Transverse colon (tissue), 4 donors: ENCODE measurements around the gene WASF2. TPM values are rescaled to one million over a fixed set of nuclear protein-coding genes. Genes with fewer than 3 reads are reported as not detected.
A peak's percentile ranks its signal among the peaks of the same experiment; 100 is the strongest.

Source experiments
- DNase-seq: peaks from one replicate; pipeline ENCODE4 v3.0.0-alpha.2; 2019
- H3K27ac ChIP-seq, 4 donors: fragments of 200-600 bp; sonication (generic); 2 replicates each; pipeline ENCODE4 v1.5.1; 2016 to 2018; ENCODE audit warnings: inconsistent platforms in 4 of 4
- H3K27me3 ChIP-seq: fragments of 200-600 bp; sonication (generic); 2 replicates; pipeline ENCODE4 v1.5.1; 2017; ENCODE audit warnings: inconsistent platforms
- H3K36me3 ChIP-seq, 4 donors: fragments of 200-600 bp; sonication (generic); 2 replicates each; pipeline ENCODE4 v1.5.1; 2017 to 2019; ENCODE audit warnings: inconsistent platforms in 4 of 4
- H3K4me1 ChIP-seq, 4 donors: fragments of 200-600 bp; sonication (generic); 2 replicates each; pipeline ENCODE4 v1.5.1; 2017 to 2020; ENCODE audit warnings: inconsistent platforms in 4 of 4
- H3K4me3 ChIP-seq, 4 donors: fragments of 200-600 bp; sonication (generic); 1 replicate in 1 of 4; 2 replicates in 3 of 4; pipeline versions ENCODE4 v1.5.1 to v1.6.1; 2017 to 2019; ENCODE audit warnings: inconsistent platforms in 4 of 4
- H3K9me3 ChIP-seq, 2 donors: fragments of 200-600 bp; sonication (generic); 2 replicates each; pipeline ENCODE4 v1.5.1; 2017 to 2019; ENCODE audit warnings: inconsistent platforms in 2 of 2
- EP300 ChIP-seq: sonication (generic); formaldehyde crosslinking; IDR thresholded peaks from one replicate; pipeline ENCODE4 v1.6.1; 2017; ENCODE audit warnings: antibody characterized with exemption, low read depth
- POLR2A ChIP-seq: fragments of 450-650 bp; IDR thresholded peaks from one replicate; pipeline ENCODE4 v1.6.1; 2016; ENCODE audit warnings: antibody characterized with exemption, mild to moderate bottlenecking, moderate library complexity
- POLR2AphosphoS5 ChIP-seq, 3 donors: sonication (generic); formaldehyde crosslinking; IDR thresholded peaks; one replicate each; pipeline ENCODE4 v1.6.1; 2016; ENCODE audit warnings: antibody characterized with exemption in 3 of 3
- WGBS, 2 donors: methylation state at CpG; one replicate each; pipeline ENCODE4 v1.1.5; 2018; ENCODE audit warnings: low coverage in 1 of 2; 5-methylcytosine and 5-hydroxymethylcytosine counted together
- in situ Hi-C, 4 donors: fragments of 200-750 bp; cut with MboI; loops; one replicate each; pipeline versions ENCODE4 v1.15.0 to v1.15.1; 2017; ENCODE audit warnings: low sequenced_read_pairs in 3 of 4, low pct_ligation_motif_present in 1 of 4, low pct_unique_long_range_greater_than_20kb in 1 of 4
- intact Hi-C: fragments of 100-400 bp; cut with DNase I; formaldehyde crosslinking; loops from one replicate; pipeline ENCODE4 v1.15.1; 2023; ENCODE audit warnings: low total_unique reads
- total RNA-seq, 4 donors: library from RNA; depleted of rRNA; stranded (reverse); fragments of >200 nt; gene quantifications; one replicate each; pipeline ENCODE4 v1.1.0, GENCODE V29; 2016
- TF ChIP-seq, protein P1 (sequence below), 5 experiments: fragments of 200-600 bp in 3 of 5; fragments of 450-650 bp in 2 of 5; sonication (generic) in 3 of 5; IDR thresholded peaks; 1 replicate in 2 of 5; 2 replicates in 3 of 5; pipeline ENCODE4 v1.5.1; 2016 to 2017; ENCODE audit warnings: antibody characterized with exemption in 5 of 5, inconsistent platforms in 3 of 5, mild to moderate bottlenecking in 2 of 5, moderate library complexity in 1 of 5

WASF2 gene
- total RNA-seq, 4 donors from 2014 or later = 34.6 to 114 (median 60.9) TPM

DNA sequence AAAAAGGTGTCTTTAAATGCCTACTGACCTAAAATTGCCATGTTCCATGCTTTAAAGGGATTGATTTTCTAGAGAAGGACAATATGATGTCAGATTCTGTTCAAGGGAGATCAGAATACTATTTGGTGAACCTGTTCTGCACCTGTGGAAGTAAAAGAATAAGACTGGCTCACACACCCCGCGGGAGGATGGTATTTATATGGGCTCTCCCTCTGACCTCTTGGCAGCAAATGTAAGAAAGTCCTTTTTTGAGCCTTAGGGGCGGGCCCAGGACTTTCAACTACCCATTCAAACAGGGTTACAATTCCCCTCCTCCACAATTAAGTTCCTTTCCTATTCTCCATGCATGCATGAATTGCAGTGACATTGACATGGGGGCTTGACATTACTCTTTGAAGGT, 42.1 kb downstream of the WASF2 start:
- intact Hi-C loops = no loop called here
- peak overlapping the region in 1 of 4 donors; percentile 15 for H3K27ac ChIP-seq
- H3K9me3 ChIP-seq = no peaks in the 10 kb centered on the region
- no peak overlapping the region for H3K4me3 ChIP-seq
- 31 to 48% methylated on average over 2 to 3 of the region's 3 CpGs for WGBS, 2 donors
- H3K27me3 ChIP-seq = no peaks in the 10 kb centered on the region
- no peak for TF ChIP-seq EP300
- in situ Hi-C loops = no loop called here
- H3K4me1 ChIP-seq = peaks cover 0 to 41% (median 19%) of the 10 kb centered on the region in 4 donors
- peaks cover 0 to 4% (median 0%) of the 10 kb centered on the region in 4 donors for H3K36me3 ChIP-seq
- no peak for DNase-seq

DNA sequence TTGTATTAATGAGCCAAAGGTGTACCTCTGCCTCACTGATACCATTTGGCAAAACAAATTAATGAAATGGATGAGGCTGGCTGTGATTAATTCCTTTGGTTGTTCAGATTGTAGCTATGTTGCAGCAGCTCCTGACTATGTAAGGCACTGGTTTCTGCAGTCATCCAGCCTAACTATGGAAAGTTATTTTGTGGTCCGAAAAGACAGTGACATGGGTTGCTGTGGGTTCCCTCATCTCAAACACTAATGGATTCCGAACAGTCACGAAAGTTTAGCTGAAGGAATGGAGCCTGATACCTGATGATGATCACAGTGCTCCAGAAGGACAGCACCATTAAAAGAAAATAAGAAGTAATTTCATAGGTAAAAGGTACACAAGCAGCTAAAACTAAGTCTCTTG, 42.6 kb downstream of the WASF2 start:
- in situ Hi-C loops (no loop called here), intact Hi-C loops (no loop called here)
- Histone ChIP-seq H3K4me3 (no peak overlapping the region), H3K36me3 (peaks cover 0 to 4% (median 0%) of the 10 kb centered on the region in 4 donors), H3K4me1 (peaks cover 0 to 41% (median 19%) of the 10 kb centered on the region in 4 donors), H3K27ac (peak overlapping the region in 1 of 4 donors; percentile 15), H3K9me3 (no peaks in the 10 kb centered on the region), H3K27me3 (no peaks in the 10 kb centered on the region)
- WGBS, 2 donors = 89% methylated on average over 3 of the region's 3 CpGs; no CpG with 5 or more reads in 1 of the 2 donors
- TF ChIP-seq POLR2A = no peak
- no peak for TF ChIP-seq POLR2AphosphoS5 (IDR thresholded peaks at IDR 0.05)
- no peak for TF ChIP-seq EP300
- TF ChIP-seq, protein P1, sequence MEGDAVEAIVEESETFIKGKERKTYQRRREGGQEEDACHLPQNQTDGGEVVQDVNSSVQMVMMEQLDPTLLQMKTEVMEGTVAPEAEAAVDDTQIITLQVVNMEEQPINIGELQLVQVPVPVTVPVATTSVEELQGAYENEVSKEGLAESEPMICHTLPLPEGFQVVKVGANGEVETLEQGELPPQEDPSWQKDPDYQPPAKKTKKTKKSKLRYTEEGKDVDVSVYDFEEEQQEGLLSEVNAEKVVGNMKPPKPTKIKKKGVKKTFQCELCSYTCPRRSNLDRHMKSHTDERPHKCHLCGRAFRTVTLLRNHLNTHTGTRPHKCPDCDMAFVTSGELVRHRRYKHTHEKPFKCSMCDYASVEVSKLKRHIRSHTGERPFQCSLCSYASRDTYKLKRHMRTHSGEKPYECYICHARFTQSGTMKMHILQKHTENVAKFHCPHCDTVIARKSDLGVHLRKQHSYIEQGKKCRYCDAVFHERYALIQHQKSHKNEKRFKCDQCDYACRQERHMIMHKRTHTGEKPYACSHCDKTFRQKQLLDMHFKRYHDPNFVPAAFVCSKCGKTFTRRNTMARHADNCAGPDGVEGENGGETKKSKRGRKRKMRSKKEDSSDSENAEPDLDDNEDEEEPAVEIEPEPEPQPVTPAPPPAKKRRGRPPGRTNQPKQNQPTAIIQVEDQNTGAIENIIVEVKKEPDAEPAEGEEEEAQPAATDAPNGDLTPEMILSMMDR (IDR thresholded peaks at IDR 0.05) = no peak
- no peak for DNase-seq

- 79 to 97% methylated on average over 3 to 6 of the region's 6 CpGs for WGBS, 2 donors
- H3K27ac ChIP-seq = peak overlapping the region in 1 of 4 donors; percentile 20
- in situ Hi-C loops = no loop called here
Measured at GRCh38 chr1:27446496-27447020, 43.4 kb downstream of the WASF2 start.

DNA sequence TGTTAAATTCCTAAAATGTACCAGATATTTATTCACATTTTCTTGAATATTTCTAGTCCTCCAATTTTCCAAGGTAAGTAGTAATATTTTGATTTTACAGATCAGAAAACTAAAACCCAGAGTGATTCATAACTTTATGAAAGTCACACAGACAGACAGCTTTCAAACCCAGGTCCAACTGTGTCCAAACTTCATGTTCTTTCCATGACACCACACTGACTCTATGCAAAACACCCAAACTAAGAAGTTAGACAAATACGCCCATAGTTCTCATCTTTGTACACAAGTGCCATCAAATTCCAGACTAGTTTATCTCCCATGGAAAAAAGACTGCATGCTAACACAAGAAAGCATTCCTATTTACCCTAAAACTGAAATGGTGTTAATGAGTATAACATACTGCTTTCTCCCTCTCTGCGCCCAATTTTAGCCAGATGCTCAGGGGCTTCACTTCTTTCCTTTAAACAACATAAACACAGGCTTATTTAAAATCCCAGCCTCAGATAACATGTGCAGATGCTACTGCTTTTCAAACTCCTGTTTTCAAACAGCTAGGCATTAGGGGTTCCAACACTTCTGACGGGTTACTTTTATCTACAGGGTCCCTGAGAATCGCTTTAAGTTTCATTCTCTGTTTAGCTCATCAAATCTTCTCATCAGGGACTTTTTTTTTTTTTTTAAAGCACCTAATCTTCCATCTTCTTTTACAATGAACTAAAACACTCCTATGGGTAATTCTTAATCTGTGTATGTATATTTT, 44.6 kb downstream of the WASF2 start:
- no peak overlapping the region for H3K4me3 ChIP-seq
- H3K27ac ChIP-seq = peak overlapping the region; percentile 3 to 34 (median 12)
- in situ Hi-C loops (no loop called here), intact Hi-C loops (no loop called here)
- peaks cover 0 to 26% (median 12%) of the 10 kb centered on the region in 4 donors for H3K4me1 ChIP-seq
- peaks cover 0 to 4% (median 0%) of the 10 kb centered on the region in 4 donors for H3K36me3 ChIP-seq
- 60 to 72% methylated on average over 4 of the region's 4 CpGs for WGBS, 2 donors
- H3K9me3 ChIP-seq = no peaks in the 10 kb centered on the region
- no peak for DNase-seq
- TF ChIP-seq POLR2A = no peak
- no peaks in the 10 kb centered on the region for H3K27me3 ChIP-seq

More at GRCh38 chr1:27446496-27447020, 43.4 kb downstream of the WASF2 start:
- Histone ChIP-seq H3K4me3 (no peak overlapping the region), H3K27me3 (no peaks in the 10 kb centered on the region), H3K4me1 (peaks cover 0 to 33% (median 16%) of the 10 kb centered on the region in 4 donors), H3K9me3 (no peaks in the 10 kb centered on the region), H3K36me3 (peaks cover 0 to 4% (median 0%) of the 10 kb centered on the region in 4 donors)
- intact Hi-C loops = no loop called here
- TF ChIP-seq, protein P1 (IDR thresholded peaks at IDR 0.05) = no peak
- no peak for TF ChIP-seq POLR2AphosphoS5 (IDR thresholded peaks at IDR 0.05)
- no peak for TF ChIP-seq POLR2A
- no peak for DNase-seq

GRCh38 chr1:27444632-27445031, 45.3 kb downstream of the WASF2 start:
- Histone ChIP-seq H3K27ac (peak overlapping the region; percentile 3 to 34 (median 12)), H3K36me3 (no peaks in the 10 kb centered on the region), H3K27me3 (no peaks in the 10 kb centered on the region), H3K9me3 (no peaks in the 10 kb centered on the region), H3K4me1 (peaks cover 0 to 32% (median 14%) of the 10 kb centered on the region in 4 donors), H3K4me3 (no peak overlapping the region)
- intact Hi-C loops = no loop called here
- no peak for DNase-seq
- TF ChIP-seq, protein P1 (IDR thresholded peaks at IDR 0.05) = no peak
- TF ChIP-seq EP300 (no peak), POLR2AphosphoS5 (IDR thresholded peaks at IDR 0.05) (no peak), POLR2A (no peak)
- in situ Hi-C loops = no loop called here
- WGBS, 2 donors = 13 to 19% methylated on average over 1 of the region's 1 CpG
